ENCODE measurements around the gene EPHA3. TPM values are rescaled to one million over a fixed set of nuclear protein-coding genes. Genes with fewer than 3 reads are reported as not detected.

Gene EPHA3
- polyA plus RNA-seq, 1 donor from 2014 or later, result 33.0 TPM

DNA sequence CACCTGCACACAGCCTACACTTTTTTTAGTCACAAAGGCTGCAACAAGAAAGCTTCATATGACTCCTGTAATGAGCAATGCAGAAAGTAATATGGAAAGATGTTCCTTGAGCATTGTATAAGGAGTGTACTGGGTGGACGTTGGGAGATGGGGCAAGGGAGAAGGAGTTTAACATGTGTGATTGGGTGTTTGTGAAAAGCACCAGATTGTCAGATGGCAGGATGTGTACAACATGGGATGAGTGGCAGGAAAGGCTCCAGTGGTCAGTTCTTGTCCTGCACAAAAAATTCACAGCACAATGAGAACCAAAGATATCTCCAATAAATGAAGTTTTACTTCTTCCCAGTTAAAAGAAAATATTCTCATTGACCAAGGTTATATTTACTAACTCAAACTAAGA, 255.1 kb downstream of the EPHA3 start:
- Histone ChIP-seq H2AFZ (ENCODE audit: low read depth, low read length) (no peak overlapping the region), H3K79me2 (replicated peaks; ENCODE audit: insufficient read depth, low read length) (no peaks in the 10 kb centered on the region), H3K4me3 (ENCODE audit: low read length) (no peak overlapping the region), H3K36me3 (ENCODE audit: insufficient read depth, low read length) (no peaks in the 10 kb centered on the region), H3K9me3 (ENCODE audit: low read length) (no peaks in the 10 kb centered on the region), H3K27ac (ENCODE audit: low read length) (no peak overlapping the region), H3K27me3 (ENCODE audit: insufficient read depth, low read depth, low read length) (no peaks in the 10 kb centered on the region), H3K9ac (ENCODE audit: low read length) (no peak overlapping the region), H4K20me1 (ENCODE audit: insufficient read depth) (no peaks in the 10 kb centered on the region), H3K9me2 (ENCODE audit: insufficient read depth, low read length) (no peaks in the 10 kb centered on the region), H3K4me2 (ENCODE audit: low read length) (no peak overlapping the region), H3F3A (ENCODE audit: insufficient read depth, low read length, poor library complexity, severe bottlenecking) (no peaks in the 10 kb centered on the region)
- TF ChIP-seq RAD21 (conservative IDR thresholded peaks at IDR 0.05), result no peak
- TF ChIP-seq EP300 (conservative IDR thresholded peaks at IDR 0.05; ENCODE audit: poor library complexity, severe bottlenecking), result no peak
- no peak for TF ChIP-seq SMC3 (conservative IDR thresholded peaks at IDR 0.05; ENCODE audit: poor library complexity)
- no peak for TF ChIP-seq MXI1 (conservative IDR thresholded peaks at IDR 0.05; ENCODE audit: poor library complexity, severe bottlenecking)
- TF ChIP-seq, protein P1, sequence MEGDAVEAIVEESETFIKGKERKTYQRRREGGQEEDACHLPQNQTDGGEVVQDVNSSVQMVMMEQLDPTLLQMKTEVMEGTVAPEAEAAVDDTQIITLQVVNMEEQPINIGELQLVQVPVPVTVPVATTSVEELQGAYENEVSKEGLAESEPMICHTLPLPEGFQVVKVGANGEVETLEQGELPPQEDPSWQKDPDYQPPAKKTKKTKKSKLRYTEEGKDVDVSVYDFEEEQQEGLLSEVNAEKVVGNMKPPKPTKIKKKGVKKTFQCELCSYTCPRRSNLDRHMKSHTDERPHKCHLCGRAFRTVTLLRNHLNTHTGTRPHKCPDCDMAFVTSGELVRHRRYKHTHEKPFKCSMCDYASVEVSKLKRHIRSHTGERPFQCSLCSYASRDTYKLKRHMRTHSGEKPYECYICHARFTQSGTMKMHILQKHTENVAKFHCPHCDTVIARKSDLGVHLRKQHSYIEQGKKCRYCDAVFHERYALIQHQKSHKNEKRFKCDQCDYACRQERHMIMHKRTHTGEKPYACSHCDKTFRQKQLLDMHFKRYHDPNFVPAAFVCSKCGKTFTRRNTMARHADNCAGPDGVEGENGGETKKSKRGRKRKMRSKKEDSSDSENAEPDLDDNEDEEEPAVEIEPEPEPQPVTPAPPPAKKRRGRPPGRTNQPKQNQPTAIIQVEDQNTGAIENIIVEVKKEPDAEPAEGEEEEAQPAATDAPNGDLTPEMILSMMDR (IDR thresholded peaks at IDR 0.05; ENCODE audit: poor library complexity, severe bottlenecking), result no peak
- TF ChIP-seq POLR2AphosphoS5 (IDR thresholded peaks at IDR 0.05), result no peak
- TF ChIP-seq REST (IDR thresholded peaks at IDR 0.05; ENCODE audit: borderline replicate concordance), result no peak

- no peaks in the 10 kb centered on the region for H3K36me3 ChIP-seq (ENCODE audit: insufficient read depth, low read length)
- H3K27ac ChIP-seq (ENCODE audit: low read length), result no peak overlapping the region
- no peak overlapping the region for H2AFZ ChIP-seq (ENCODE audit: low read depth, low read length)
- H4K20me1 ChIP-seq (ENCODE audit: insufficient read depth), result no peaks in the 10 kb centered on the region
- no peak overlapping the region for H3K4me2 ChIP-seq (ENCODE audit: low read length)
- no peaks in the 10 kb centered on the region for H3K9me3 ChIP-seq (ENCODE audit: low read length)
- H3K27me3 ChIP-seq (ENCODE audit: insufficient read depth, low read depth, low read length), result no peaks in the 10 kb centered on the region
- no peak for TF ChIP-seq POLR2AphosphoS5 (IDR thresholded peaks at IDR 0.05)
- TF ChIP-seq TAF1 (IDR thresholded peaks at IDR 0.05; ENCODE audit: low read depth), result no peak
- no peak for TF ChIP-seq RAD21 (conservative IDR thresholded peaks at IDR 0.05)
- no peak for TF ChIP-seq REST (IDR thresholded peaks at IDR 0.05; ENCODE audit: borderline replicate concordance)
- TF ChIP-seq, protein P1 (IDR thresholded peaks at IDR 0.05; ENCODE audit: poor library complexity, severe bottlenecking), result no peak
- TF ChIP-seq SMC3 (conservative IDR thresholded peaks at IDR 0.05; ENCODE audit: poor library complexity), result no peak
- no peak for TF ChIP-seq MXI1 (conservative IDR thresholded peaks at IDR 0.05; ENCODE audit: poor library complexity, severe bottlenecking)
- TF ChIP-seq EP300 (conservative IDR thresholded peaks at IDR 0.05; ENCODE audit: poor library complexity, severe bottlenecking), result no peak
- no peak for TF ChIP-seq EZH2 (IDR thresholded peaks at IDR 0.05; ENCODE audit: borderline replicate concordance, insufficient read depth, low read length, poor library complexity, severe bottlenecking)
- no peak overlapping the region for H3K9ac ChIP-seq (ENCODE audit: low read length)
- no peak overlapping the region for H3K4me3 ChIP-seq (ENCODE audit: low read length)
- H3F3A ChIP-seq (ENCODE audit: insufficient read depth, low read length, poor library complexity, severe bottlenecking), result no peaks in the 10 kb centered on the region
- no peaks in the 10 kb centered on the region for H3K79me2 ChIP-seq (replicated peaks; ENCODE audit: insufficient read depth, low read length)
- H3K9me2 ChIP-seq (ENCODE audit: insufficient read depth, low read length), result no peaks in the 10 kb centered on the region
Observed at GRCh38 chr3:89363171-89363570, 255.8 kb downstream of the EPHA3 start.
